ENCODE results near the gene ADGRF1. TPM values are rescaled to one million over a fixed set of nuclear protein-coding genes. Genes with fewer than 3 reads are reported as not detected.
"Not testable (repeated sequence)": the region's sequence is repeated elsewhere in the genome, so short reads cannot be mapped to it uniquely, and the experiment has no call there.

The ADGRF1 gene
- total and polyA plus RNA-seq, 8 donors = under 0.01 to 13.0 (median 2.0) TPM; not detected in 1

DNA sequence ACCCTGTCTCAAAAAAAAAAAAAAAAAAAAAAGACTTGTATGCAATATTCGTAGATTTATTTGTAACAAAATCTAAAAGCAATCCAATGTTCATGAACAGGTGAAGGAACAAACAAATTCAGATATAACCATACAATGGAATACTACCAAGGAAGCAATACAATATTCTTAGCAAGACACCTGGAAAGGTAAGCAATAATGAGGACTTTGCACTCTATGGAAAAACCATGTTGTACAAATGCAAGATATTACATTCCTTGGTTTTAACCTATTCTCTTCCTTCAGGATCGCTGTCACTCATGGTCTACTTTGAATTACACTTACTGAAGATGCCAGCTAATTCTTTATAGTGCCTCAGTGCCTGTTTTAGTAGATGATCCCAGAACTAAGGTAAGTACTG, 14.7 kb upstream of the ADGRF1 start:
- 77 to 97% (median 80%) methylated on average over 2 of the region's 2 CpGs for WGBS, 5 donors
- Histone ChIP-seq H3K27ac (no peak overlapping the region), H3K9me3 (no peaks in the 10 kb centered on the region), H3K4me1 (peaks cover 0 to 13% (median 3%) of the 10 kb centered on the region in 4 donors), H3K36me3 (no peaks in the 10 kb centered on the region), H3K27me3 (no peaks in the 10 kb centered on the region), H3K4me3 (no peak overlapping the region)
- intact Hi-C loops (cut with DNase I; ENCODE audit: low total_unique reads) = loop anchor here (10.0 kb wide), 1 partner anchor 212 kb away; no protein-coding TSS in a partner anchor
- TF ChIP-seq, protein P1, sequence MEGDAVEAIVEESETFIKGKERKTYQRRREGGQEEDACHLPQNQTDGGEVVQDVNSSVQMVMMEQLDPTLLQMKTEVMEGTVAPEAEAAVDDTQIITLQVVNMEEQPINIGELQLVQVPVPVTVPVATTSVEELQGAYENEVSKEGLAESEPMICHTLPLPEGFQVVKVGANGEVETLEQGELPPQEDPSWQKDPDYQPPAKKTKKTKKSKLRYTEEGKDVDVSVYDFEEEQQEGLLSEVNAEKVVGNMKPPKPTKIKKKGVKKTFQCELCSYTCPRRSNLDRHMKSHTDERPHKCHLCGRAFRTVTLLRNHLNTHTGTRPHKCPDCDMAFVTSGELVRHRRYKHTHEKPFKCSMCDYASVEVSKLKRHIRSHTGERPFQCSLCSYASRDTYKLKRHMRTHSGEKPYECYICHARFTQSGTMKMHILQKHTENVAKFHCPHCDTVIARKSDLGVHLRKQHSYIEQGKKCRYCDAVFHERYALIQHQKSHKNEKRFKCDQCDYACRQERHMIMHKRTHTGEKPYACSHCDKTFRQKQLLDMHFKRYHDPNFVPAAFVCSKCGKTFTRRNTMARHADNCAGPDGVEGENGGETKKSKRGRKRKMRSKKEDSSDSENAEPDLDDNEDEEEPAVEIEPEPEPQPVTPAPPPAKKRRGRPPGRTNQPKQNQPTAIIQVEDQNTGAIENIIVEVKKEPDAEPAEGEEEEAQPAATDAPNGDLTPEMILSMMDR (IDR thresholded peaks at IDR 0.05) = no peak
- no peak for TF ChIP-seq EP300 (IDR thresholded peaks at IDR 0.05)
- TF ChIP-seq POLR2A (IDR thresholded peaks at IDR 0.05) = no peak
- TF ChIP-seq POLR2AphosphoS5 (IDR thresholded peaks at IDR 0.05) = no peak
- no peak for DNase-seq

DNA sequence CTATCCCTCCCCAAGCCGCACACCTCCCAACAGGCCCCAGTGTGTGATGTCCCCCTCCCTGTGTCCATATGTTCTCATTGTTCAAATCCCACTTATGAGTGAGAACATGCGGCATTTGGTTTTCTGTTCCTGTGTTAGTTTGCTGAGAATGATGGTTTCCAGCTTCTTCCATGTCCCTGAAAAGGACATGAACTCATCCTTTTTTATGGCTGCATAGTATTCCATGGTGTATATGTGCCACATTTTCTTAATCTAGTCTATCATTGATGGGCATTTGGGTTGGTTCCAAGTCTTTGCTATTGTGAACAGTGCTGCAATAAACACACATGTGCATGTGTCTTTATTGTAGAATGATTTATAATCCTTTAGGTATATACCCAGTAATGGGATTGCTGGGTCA, 12.2 kb upstream of the ADGRF1 start:
- 93 to 98% (median 98%) methylated on average over 2 of the region's 2 CpGs for WGBS, 5 donors

DNA sequence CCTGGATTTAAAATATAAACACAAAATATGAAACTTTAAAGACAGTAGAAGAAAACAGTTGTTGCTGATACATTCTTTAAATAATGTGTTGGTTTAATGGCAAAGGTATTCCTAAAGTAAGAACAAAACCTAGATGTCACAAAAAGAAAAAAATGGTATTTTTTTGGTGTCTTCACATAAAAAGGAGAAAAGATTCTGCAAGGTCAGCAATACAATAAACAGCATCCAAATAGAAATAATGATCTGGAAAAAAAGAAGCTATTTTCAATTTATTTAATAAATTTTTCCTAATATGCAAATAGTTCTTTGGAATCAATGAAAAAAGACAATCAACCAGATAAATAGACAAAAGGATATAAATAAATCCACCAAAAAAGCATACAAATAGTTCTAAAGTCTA, 6.5 kb upstream of the ADGRF1 start:
- Histone ChIP-seq H3K4me1 (peaks cover 0 to 25% (median 17%) of the 10 kb centered on the region in 4 donors), H3K27ac (no peak overlapping the region), H3K27me3 (no peaks in the 10 kb centered on the region), H3K36me3 (no peaks in the 10 kb centered on the region), H3K9me3 (no peaks in the 10 kb centered on the region), H3K4me3 (no peak overlapping the region)
- TF ChIP-seq EP300 (IDR thresholded peaks at IDR 0.05) (no peak), POLR2AphosphoS5 (IDR thresholded peaks at IDR 0.05) (no peak), POLR2A (IDR thresholded peaks at IDR 0.05) (no peak)
- TF ChIP-seq, protein P1 (IDR thresholded peaks at IDR 0.05) = no peak
- no peak for DNase-seq
- intact Hi-C loops (cut with DNase I; ENCODE audit: low total_unique reads) = no loop called here

More for the DNA sequence above, 12.2 kb upstream of the ADGRF1 start:
- not testable (repeated sequence) for H3K4me1 ChIP-seq, H3K9me3 ChIP-seq, H3K27me3 ChIP-seq, DNase-seq, H3K27ac ChIP-seq, H3K36me3 ChIP-seq, H3K4me3 ChIP-seq
- intact Hi-C loops (cut with DNase I; ENCODE audit: low total_unique reads) = loop anchor here (10.0 kb wide), 1 partner anchor 210 kb away; no protein-coding TSS in a partner anchor

GRCh38 chr6:47047479-47048407, 5.6 kb upstream of the ADGRF1 start:
- DNase-seq = peak; percentile 58 to 93
- no peaks in the 10 kb centered on the region for H3K36me3 ChIP-seq
- H3K4me3 ChIP-seq = no peak overlapping the region
- no peak for TF ChIP-seq EP300 (IDR thresholded peaks at IDR 0.05)
- TF ChIP-seq, protein P1 (IDR thresholded peaks at IDR 0.05) = peak in 5 of 7 experiments; percentile 56 to 90 (median 65)
- peak in 2 of 3 donors; percentile 63 to 89 for TF ChIP-seq POLR2AphosphoS5 (IDR thresholded peaks at IDR 0.05)
- TF ChIP-seq POLR2A (IDR thresholded peaks at IDR 0.05) = no peak
- H3K9me3 ChIP-seq = no peaks in the 10 kb centered on the region
- peak overlapping the region; percentile 12 to 73 (median 33) for H3K27ac ChIP-seq
- intact Hi-C loops (cut with DNase I; ENCODE audit: low total_unique reads) = no loop called here
- H3K27me3 ChIP-seq = no peaks in the 10 kb centered on the region
- 18 to 23% (median 19%) methylated on average over 9 of the region's 9 CpGs for WGBS, 5 donors
- H3K4me1 ChIP-seq = peaks cover 0 to 29% (median 17%) of the 10 kb centered on the region in 4 donors

GRCh38 chr6:47047097-47047478, 5.0 kb upstream of the ADGRF1 start:
- peaks cover 0 to 33% (median 17%) of the 10 kb centered on the region in 4 donors for H3K4me1 ChIP-seq
- intact Hi-C loops (cut with DNase I; ENCODE audit: low total_unique reads) = no loop called here
- H3K4me3 ChIP-seq = no peak overlapping the region
- no peaks in the 10 kb centered on the region for H3K9me3 ChIP-seq
- peak overlapping the region; percentile 12 to 73 (median 33) for H3K27ac ChIP-seq
- WGBS, 5 donors = 24 to 55% (median 37%) methylated on average over 3 of the region's 3 CpGs
- TF ChIP-seq EP300 (IDR thresholded peaks at IDR 0.05) (no peak), POLR2A (IDR thresholded peaks at IDR 0.05) (no peak), POLR2AphosphoS5 (IDR thresholded peaks at IDR 0.05) (no peak)
- TF ChIP-seq, protein P1 (IDR thresholded peaks at IDR 0.05) = no peak
- no peak for DNase-seq
- H3K27me3 ChIP-seq = no peaks in the 10 kb centered on the region
- H3K36me3 ChIP-seq = no peaks in the 10 kb centered on the region

Measured in stomach (tissue), 9 donors.